Measurements from ENCODE around the gene PATJ.

Gene PATJ

DNA sequence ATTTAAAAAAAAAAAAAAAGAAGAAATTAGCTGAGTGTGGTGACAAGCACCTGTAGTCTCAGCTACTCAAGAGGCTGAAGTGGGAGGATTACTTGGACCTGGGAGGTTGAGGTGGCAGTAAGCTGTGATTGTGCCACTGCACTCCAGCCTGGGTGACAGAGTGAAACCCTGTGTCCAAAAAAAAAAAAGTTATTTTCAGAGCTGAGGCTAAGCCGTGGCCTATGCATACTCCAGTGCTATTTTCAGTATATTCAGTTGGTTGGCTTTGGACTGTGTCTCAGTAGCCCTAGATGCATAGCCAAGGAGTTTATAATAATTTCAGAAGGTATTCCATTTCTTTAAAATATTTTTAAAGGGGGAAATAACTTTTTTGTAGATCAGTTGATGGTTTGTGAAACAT, 311.9 kb downstream of the PATJ start:
- DNase-seq (ENCODE audit: low spot score): no peak

DNA sequence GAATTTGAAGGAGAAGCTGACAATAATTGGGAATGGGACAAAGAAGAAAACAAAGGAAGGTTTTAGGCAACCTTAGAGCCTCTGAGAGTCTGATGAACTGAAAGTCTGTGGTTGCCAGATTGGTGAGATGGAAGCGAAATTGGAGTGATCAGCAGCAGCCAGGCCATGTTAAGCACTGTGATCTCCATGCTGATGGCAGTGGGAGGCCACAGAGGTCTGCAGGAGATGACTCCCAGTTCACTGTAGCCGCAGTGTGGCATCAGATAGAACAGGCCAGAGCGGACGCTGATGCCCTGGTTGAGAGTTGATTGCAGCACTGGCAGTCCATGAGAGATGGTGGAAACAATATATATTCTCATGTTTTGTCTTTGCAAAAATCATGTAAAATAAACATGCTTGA, 314.9 kb downstream of the PATJ start:
- DNase-seq (ENCODE audit: low spot score): no peak

DNA sequence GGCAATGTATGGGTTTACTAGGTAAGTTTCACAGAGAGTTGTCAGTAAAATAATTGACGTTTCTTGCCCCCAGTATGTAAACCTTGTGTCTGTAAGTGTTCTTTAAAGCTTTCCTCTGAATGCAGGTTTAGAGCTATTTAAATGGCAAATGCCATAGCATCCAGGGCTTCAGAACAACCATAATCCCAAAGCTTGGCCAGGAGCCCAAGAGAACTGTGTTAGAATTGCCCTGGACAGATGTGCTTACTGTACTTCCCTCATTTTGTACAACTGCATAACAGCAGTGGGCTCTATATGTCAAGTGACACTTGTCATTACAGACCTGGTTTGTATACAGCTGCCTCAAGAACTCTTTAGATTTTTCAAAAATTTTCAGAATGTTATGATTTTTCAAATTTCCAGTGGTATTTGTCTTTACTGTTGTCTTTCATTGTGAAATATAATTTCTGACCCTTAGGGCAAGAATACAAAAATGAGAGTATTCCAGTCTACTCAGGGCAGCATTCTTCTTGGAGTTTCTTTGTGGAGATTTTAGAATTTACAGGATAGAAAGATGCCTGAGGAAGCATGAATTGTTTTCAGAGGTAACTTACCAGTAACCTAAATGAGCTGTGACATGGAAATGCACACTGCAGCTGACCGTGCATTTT, 315.5 kb downstream of the PATJ start:
- no peak for DNase-seq (ENCODE audit: low spot score)

- no peak for DNase-seq (ENCODE audit: low spot score)
Observed at GRCh38 chr1:62058956-62059355, 316.7 kb downstream of the PATJ start.

GRCh38 chr1:62062087-62062486, 319.8 kb downstream of the PATJ start:
- no peak for DNase-seq (ENCODE audit: low spot score)

DNA sequence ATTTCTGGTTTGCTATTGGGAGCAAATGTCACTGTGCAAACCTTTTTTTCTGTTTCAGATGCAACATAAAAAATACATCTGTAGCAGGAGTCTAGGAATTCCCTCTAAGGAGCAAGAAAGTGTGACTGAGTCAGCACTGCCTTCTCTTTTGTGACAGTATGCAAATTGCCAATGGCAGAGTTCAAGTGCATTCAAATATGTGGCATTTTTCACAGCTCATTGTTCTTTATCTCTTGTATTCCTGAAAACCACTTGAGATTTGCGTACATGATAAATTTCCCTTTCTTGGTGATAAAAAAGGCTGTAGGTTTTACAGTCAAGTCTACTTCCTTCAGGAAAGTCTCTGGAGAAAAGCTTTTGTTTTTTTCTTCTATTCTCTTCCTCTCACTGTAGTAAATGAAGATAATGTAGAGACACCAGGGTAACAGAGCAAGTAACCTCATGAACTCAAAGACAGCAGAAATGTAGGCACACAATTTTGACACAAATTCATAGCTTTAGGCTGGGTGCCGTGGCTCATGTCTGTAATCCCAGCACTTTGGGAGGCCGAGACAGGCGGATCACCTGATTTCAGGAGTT, 322.6 kb downstream of the PATJ start:
- no peak for DNase-seq (ENCODE audit: low spot score)

GRCh38 chr1:62066713-62067112, 324.4 kb downstream of the PATJ start:
- no peak for DNase-seq (ENCODE audit: low spot score)

GRCh38 chr1:62068416-62068843, 326.1 kb downstream of the PATJ start:
- DNase-seq (ENCODE audit: low spot score): no peak

DNA sequence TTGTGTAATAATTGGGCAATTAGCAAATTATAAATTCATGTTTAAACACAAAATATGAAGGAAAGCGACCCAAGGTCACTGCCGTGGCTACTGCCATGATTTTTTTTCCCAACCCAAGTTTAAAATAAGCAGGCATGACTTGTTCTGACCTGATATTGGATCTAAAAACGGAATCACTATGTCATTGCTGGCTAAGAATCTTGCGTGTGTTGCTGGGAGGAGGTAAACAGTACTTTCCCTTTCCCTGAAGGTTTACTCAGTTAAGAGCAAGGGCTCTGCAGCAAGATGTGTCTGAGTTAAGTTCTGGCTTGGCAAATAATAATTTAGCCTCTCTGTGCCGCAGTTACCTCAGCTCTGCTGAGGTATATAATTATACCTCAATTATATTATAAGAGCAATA, 326.7 kb downstream of the PATJ start:
- no peak for DNase-seq (ENCODE audit: low spot score)

GRCh38 chr1:62070384-62071011, 328.2 kb downstream of the PATJ start:
- DNase-seq (ENCODE audit: low spot score): no peak

- no peak for DNase-seq (ENCODE audit: low spot score)
Observed at GRCh38 chr1:62071695-62072094, 329.4 kb downstream of the PATJ start.

GRCh38 chr1:62076286-62076685, 334.0 kb downstream of the PATJ start:
- no peak for DNase-seq (ENCODE audit: low spot score)

DNA sequence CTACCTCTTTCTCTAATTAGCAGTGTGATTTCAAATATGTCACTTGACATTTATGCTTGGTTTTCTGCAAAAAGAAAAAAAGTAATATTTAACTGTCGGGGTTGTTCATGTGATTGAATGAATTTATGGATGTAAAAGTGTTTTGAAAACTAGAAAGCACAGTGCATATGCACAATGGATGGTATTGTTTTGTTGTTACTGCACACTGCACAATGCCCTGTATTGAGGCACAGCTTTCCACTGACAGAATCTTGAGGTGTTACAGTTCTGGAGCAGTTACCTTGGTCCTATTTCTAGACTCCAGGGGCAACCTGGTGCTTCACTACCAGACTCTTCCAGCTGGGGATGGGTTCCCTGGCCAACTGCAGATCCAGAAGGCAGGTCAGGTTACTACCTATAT, 335.5 kb downstream of the PATJ start:
- peak; percentile 19 for DNase-seq (ENCODE audit: low spot score)

- peak; percentile 56 for DNase-seq (ENCODE audit: low spot score)
Observed at GRCh38 chr1:62082456-62083363, 340.4 kb downstream of the PATJ start.

- no peak for DNase-seq (ENCODE audit: low spot score)
Observed at GRCh38 chr1:62084310-62084890, 342.1 kb downstream of the PATJ start.

- no peak for DNase-seq (ENCODE audit: low spot score)
Observed at GRCh38 chr1:62088439-62088838, 346.2 kb downstream of the PATJ start.

- no peak for DNase-seq (ENCODE audit: low spot score)
Observed at GRCh38 chr1:62089570-62089969, 347.3 kb downstream of the PATJ start.

DNA sequence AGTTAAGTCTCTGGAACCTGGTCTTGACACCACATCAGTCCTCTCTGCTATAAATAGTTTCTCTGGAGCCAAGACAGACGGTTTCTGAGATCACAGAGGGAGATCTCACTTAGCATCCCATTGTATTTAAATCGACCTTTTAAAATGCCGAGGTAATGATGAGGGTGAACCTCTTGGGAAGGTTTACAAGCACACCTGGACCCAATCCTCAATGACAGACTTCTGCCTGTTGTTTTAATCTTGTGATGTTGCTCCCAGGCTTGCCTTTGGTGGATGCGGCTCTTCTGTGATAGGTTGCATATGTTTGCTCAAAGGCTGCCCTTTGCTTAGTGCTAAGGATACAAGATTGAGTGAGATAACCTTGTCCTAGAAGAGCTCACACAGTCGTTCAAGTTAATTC, 347.7 kb downstream of the PATJ start:
- DNase-seq (ENCODE audit: low spot score): no peak

DNA sequence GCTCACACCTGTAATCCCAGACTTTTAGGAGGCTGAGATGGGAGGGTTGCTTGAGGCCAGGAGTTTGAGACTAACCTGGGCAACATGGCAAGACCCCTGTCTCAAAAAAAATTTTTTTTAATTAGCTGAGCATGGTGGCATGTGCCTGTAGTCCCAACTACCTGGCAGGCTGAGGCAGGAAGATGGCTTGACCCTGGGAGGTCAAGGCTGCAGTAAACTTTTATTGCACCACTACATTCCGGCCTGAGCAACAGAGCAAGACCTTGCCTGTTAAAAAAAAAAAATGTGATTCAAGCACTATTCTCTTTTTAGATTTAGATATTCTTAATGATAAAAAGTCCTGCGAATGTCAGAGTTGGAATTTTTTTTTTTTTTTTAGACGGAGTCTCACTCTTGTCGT, 349.8 kb downstream of the PATJ start:
- DNase-seq (ENCODE audit: low spot score): no peak

GRCh38 chr1:62093261-62093660, 351.0 kb downstream of the PATJ start:
- DNase-seq (ENCODE audit: low spot score): no peak

DNA sequence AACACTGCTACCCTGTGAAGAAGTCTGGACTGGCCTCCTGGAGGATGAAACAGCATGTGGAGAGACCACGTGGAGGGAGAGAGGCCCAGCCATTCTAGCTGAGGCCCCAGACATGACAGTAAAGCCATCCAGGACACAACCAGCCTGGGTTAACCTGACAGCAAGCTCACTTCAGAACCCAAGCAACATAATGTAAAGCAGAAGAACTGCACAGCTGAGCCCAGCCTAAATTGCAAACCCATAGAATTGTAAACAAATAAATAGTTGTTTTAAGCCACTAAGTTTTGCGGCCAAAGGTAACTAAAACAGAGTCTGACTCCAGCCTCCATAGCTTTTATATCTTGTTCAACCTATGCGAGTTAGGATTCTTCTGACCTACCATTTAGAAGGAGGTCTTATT, 355.2 kb downstream of the PATJ start:
- DNase-seq (ENCODE audit: low spot score): no peak

GRCh38 chr1:62100442-62100841, 358.2 kb downstream of the PATJ start:
- no peak for DNase-seq (ENCODE audit: low spot score)
